GM18858 (cell line): ENCODE results near the gene ITGBL1.

Experiments used
- ATAC-seq: cut with Tn5 transposase; IDR thresholded peaks from one replicate; pipeline ENCODE4 v1.9.1; 2021; ENCODE audit not compliant: unreplicated experiment

ITGBL1 gene, protein sequence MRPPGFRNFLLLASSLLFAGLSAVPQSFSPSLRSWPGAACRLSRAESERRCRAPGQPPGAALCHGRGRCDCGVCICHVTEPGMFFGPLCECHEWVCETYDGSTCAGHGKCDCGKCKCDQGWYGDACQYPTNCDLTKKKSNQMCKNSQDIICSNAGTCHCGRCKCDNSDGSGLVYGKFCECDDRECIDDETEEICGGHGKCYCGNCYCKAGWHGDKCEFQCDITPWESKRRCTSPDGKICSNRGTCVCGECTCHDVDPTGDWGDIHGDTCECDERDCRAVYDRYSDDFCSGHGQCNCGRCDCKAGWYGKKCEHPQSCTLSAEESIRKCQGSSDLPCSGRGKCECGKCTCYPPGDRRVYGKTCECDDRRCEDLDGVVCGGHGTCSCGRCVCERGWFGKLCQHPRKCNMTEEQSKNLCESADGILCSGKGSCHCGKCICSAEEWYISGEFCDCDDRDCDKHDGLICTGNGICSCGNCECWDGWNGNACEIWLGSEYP

GRCh38 chr13:101452519-101453485 lies at the start of gene ITGBL1:
ITGBL1 (plus strand) TSS chr13:101452675; CDS start chr13:101452834, 159 bp downstream.
- ATAC-seq, result peak; percentile 94

DNA sequence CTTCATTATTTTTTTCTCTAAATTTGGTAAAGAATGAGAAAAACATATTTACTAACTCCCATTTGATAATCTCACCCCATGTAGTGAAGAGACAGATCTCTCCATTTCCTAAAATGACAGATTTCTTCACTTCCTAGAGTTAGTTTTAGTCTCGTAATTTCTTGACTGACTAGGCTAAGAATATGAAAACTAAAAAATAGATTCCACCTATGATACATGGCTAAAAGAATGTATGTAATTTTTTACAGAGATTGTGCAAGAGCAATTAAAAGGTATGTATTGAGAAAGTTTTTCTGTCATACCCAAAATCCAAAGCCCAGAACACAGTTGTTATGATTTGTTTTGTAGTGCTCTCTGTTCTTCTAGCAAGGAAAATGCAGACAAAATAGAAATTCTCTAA lies 45.7 kb upstream of the ITGBL1 start:
- ATAC-seq, result no peak

DNA sequence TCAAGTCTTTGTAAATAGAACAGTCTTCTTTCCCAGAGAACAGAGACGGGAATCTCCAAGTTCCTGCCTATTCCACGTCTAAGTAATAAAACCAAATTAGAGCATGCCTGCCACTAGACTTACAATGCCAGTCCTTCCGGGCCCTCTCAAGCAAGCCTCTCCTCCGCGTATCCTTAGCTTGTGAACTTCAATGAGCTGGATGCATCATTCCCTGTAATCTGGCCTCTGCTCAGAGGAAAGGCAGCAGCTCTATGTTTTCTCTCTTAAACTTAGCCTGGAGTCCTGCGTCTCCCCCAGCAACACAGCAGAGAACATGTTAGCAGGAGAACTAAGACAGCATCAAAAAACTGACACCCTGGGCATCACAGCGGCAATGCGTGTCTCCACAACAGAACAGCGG lies 44.3 kb upstream of the ITGBL1 start:
- no peak for ATAC-seq

GRCh38 chr13:101408992-101409656 lies 43.4 kb upstream of the ITGBL1 start:
- no peak for ATAC-seq

GRCh38 chr13:101412076-101412475 lies 40.4 kb upstream of the ITGBL1 start:
- no peak for ATAC-seq

DNA sequence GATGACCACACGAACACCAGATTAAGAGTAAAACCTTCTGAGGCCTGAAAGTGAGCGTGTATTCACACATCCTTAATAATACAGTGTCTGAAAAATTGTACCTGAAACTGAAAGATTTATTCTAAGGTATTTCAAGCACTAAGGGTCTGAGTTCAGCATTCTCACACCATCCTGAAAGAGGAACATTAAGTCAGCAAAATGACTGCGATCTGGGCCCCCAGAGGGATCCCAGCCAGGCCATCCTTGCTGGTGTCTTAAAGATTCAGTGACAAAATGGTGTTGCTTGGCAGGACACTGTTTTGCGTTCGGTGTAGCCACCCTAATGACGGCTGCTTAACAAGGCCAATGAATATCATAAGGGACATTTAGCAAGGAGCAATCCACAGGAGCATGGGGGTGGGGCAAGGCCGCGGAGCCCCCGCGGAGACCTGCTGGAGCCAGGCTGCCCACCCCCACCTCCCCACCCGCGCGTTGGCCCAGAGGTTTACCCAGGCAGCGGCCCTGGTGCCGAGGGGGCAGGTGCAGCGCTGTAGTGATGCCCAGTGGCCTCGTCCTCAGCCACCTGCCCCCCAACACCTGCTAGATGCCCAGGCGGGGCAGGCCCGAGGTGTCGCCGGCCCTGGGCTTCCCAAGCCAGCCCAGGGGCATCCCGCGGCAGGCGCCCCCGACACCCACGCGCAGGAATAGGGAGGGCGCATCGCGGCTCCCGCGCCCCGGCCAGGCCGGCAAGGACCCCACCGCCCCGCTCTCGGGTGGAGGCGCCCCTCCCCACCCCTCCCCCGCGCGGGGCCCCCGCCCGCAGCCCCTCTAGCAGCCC lies 36.9 kb upstream of the ITGBL1 start:
- peak; percentile 72 for ATAC-seq

GRCh38 chr13:101416181-101417042 lies 36.1 kb upstream of the ITGBL1 start, which contains the start of gene NALCN:
NALCN (minus strand) TSS chr13:101416508; CDS start chr13:101399126, 17,382 bp downstream.
- ATAC-seq, result no peak

DNA sequence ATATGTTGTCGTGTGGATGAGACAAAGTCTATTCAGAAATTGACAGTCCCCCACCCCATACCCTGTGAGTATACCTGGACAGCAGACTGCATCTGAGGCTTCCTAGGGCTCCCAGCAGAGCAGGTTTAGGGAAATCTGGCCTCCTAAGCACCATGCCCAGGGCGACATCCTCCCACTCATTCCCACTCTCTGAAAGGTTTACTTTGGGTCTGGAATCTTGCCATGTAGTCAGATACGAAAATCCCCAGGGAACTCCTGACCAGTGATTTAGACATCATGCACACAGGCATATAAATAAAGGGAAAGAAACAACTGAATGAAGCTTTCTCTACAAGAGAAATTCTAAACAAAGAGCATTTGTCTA lies 35.5 kb upstream of the ITGBL1 start:
- no peak for ATAC-seq

GRCh38 chr13:101417501-101417900 lies 35.0 kb upstream of the ITGBL1 start:
- no peak for ATAC-seq

DNA sequence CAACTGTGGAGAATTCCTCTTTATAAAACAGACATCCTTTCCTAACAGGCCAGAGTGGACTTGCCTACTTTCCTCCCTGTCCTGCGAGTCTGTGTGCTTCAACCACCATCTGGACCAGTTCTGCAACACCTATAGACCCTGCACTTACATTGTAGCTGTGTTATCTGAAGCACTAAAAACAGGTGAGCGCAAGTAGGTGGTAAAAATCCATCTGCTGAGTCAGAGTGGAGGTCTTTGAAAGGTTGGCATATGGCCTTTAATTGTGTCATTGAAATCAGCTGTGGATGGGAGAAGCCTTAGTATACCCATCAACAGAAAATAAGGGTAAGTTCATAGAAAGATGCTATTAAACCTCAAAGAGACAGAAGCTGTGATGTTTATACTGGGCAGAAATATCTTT lies 28.6 kb upstream of the ITGBL1 start:
- ATAC-seq, result no peak

- ATAC-seq, result no peak
Measured at GRCh38 chr13:101424381-101425155, 27.9 kb upstream of the ITGBL1 start.

GRCh38 chr13:101425156-101425471 lies 27.4 kb upstream of the ITGBL1 start:
- no peak for ATAC-seq

GRCh38 chr13:101425623-101426022 lies 26.9 kb upstream of the ITGBL1 start:
- no peak for ATAC-seq

GRCh38 chr13:101429733-101430132 lies 22.7 kb upstream of the ITGBL1 start:
- no peak for ATAC-seq

GRCh38 chr13:101433895-101434294 lies 18.6 kb upstream of the ITGBL1 start:
- no peak for ATAC-seq

GRCh38 chr13:101434486-101434885 lies 18.0 kb upstream of the ITGBL1 start:
- ATAC-seq, result no peak

DNA sequence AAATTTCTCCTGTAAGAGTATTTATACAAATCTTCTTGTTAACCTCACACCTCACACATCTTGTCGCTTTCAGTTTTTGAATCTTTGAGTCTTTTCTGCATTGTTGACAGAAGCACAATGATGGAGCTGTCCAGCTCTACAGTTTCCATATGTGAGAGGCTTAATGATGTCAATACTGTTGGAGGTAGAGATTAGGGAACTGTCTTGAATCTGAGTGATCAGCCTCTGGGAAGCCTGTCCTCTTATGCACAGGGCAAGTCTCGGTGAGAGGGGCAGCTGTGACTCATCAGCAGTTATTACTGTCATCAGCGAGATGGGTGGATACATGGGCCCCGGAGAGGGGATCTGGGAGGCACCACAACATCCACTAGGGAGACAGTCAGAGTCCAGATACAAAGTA lies 4.6 kb upstream of the ITGBL1 start:
- no peak for ATAC-seq
